RWPE1 (cell line): ENCODE measurements around the gene MYOD1.

Experiments
- CTCF ChIA-PET: fragments of 350-600 bp; sonication (Branson Sonifier 250); formaldehyde crosslinking; extraction: SDS; loops from one replicate; lab custom pipeline; 2021; lab: Yijun Ruan, JAX
- POLR2A ChIA-PET: fragments of 400-600 bp; formaldehyde crosslinking; extraction: SDS; loops from one replicate; lab custom pipeline; 2020; ENCODE audit warnings: antibody characterized with exemption; ENCODE audit not compliant: low non-redundant PET; lab: Yijun Ruan, JAX
- DNase-seq: peaks from one replicate; pipeline ENCODE4 v3.0.0; 2012; ENCODE audit warnings: low spot score
- H3K27ac ChIP-seq: fragments of 450-650 bp; 2 replicates; pipeline ENCODE4 v1.5.1; 2017
- TF ChIP-seq, protein P1 (sequence below): fragments of 450-650 bp; conservative IDR thresholded peaks from 2 replicates; pipeline ENCODE4 v1.5.1; 2017; ENCODE audit warnings: low read depth, mild to moderate bottlenecking

The MYOD1 gene

DNA sequence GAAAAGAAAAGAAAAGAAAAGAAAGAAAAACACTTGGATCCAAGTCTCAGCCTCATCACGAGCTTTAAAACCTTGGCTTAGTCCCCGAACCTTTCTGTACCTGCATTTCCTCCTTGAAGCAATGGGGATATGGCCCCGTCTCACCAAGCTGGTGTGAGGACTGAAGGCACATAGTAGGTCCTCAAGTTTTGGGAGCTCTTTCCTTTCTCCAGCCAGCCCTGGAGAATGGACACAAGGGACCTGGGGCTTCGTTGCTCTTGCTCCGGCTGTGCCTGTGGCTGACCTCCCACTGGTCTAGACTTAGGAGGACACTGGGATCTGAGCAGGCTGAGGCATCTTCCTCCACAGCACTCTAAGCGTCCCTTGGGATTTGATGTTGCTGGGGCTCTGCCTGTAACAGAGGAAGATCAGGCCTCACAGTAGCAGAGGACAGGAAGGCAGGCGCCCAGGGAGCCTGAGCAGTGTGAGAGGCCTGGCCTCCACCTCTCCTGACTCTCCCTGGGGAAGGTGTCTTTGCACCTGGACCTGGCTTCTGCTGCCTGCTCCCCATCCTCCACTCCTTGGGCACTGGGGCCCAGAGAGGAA is 48.0 kb downstream of the MYOD1 start:
- POLR2A ChIA-PET = no interaction called here
- H3K27ac ChIP-seq = no peak overlapping the region
- TF ChIP-seq, protein P1, sequence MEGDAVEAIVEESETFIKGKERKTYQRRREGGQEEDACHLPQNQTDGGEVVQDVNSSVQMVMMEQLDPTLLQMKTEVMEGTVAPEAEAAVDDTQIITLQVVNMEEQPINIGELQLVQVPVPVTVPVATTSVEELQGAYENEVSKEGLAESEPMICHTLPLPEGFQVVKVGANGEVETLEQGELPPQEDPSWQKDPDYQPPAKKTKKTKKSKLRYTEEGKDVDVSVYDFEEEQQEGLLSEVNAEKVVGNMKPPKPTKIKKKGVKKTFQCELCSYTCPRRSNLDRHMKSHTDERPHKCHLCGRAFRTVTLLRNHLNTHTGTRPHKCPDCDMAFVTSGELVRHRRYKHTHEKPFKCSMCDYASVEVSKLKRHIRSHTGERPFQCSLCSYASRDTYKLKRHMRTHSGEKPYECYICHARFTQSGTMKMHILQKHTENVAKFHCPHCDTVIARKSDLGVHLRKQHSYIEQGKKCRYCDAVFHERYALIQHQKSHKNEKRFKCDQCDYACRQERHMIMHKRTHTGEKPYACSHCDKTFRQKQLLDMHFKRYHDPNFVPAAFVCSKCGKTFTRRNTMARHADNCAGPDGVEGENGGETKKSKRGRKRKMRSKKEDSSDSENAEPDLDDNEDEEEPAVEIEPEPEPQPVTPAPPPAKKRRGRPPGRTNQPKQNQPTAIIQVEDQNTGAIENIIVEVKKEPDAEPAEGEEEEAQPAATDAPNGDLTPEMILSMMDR = no peak
- DNase-seq = no peak
- CTCF ChIA-PET = interaction anchor here (0.7 kb wide), 1 partner anchor 1067 kb away, joined by 5 read pairs; no protein-coding TSS in a partner anchor

DNA sequence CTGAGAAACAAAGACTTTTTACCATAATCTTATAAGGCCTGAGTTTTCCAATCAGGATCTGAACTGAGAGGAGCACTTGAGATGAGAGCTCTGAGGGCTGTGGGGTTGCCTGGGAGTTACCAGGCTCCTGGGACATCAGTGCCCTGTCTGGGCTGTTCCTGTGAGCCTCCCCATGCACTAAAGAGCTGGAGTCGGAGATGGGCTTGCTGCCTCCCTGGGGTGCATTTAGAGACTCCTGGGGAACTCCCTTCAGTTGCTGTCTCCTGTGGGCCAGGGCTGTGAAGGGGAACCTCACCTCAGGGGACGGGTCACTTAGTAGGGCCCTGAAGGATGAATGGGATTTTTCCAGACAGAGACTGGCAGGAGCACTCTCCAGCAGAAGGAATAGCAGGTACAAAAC is 48.5 kb downstream of the MYOD1 start:
- no peak for DNase-seq
- TF ChIP-seq, protein P1 = no peak
- POLR2A ChIA-PET = no interaction called here
- no peak overlapping the region for H3K27ac ChIP-seq
- CTCF ChIA-PET = no interaction called here

- H3K27ac ChIP-seq = no peak overlapping the region
- POLR2A ChIA-PET = no interaction called here
- CTCF ChIA-PET = interaction anchor here (0.7 kb wide), 1 partner anchor 204 kb away, joined by 4 read pairs; no protein-coding TSS in a partner anchor
- DNase-seq = no peak
- TF ChIP-seq, protein P1 = no peak
Measured at GRCh38 chr11:17768547-17768946, 49.2 kb downstream of the MYOD1 start.

- POLR2A ChIA-PET = no interaction called here
- no peak overlapping the region for H3K27ac ChIP-seq
- TF ChIP-seq, protein P1 = no peak
- CTCF ChIA-PET = interaction anchor here (0.6 kb wide), 1 partner anchor 26 kb away, joined by 3 read pairs; no protein-coding TSS in a partner anchor
- DNase-seq = no peak
Measured at GRCh38 chr11:17769218-17769617, 49.8 kb downstream of the MYOD1 start.

DNA sequence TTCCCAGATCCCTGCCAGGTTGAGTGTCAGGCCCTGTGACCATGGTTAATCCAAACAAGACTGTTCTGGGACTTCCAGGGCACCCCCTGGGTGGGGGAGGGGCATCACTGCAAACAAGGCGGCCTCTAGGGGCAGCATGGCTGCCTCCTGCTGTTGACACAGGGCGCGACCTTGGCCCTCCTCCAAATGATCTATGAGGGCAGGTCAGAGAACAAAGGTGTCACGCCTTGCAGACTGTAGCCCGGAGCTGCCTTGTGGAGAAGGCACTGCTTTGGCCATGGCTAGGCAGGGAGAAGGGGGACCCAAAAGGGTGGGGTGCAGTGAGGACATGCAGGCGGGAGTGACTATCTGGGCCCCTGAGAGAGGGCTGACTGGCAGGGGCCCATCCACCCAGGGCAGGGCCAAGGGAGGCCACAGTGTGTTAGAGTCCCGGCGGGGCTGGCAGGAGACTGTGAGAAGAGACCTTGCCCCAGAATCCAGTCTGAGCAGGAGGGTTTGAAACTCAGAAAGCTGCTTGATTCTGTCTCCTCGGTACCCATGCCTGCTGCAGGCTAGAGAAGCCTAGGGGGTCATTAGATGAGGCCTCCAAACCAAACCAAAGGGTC is 50.8 kb downstream of the MYOD1 start:
- CTCF ChIA-PET = interaction anchor here (0.9 to 1.5 kb wide), 5 partner anchors 17 to 203 kb away, joined by 3 to 7 read pairs (median 5); no protein-coding TSS in a partner anchor
- POLR2A ChIA-PET = no interaction called here
- no peak for DNase-seq
- TF ChIP-seq, protein P1 = no peak
- no peak overlapping the region for H3K27ac ChIP-seq

- ChIA-PET CTCF (interaction anchor here (0.9 to 1.5 kb wide), 6 partner anchors 16 to 209 kb away, joined by 3 to 7 read pairs (median 4); no protein-coding TSS in a partner anchor), POLR2A (no interaction called here)
- no peak for DNase-seq
Measured at GRCh38 chr11:17770917-17771316, 51.5 kb downstream of the MYOD1 start.

More at GRCh38 chr11:17770917-17771316, 51.5 kb downstream of the MYOD1 start:
- no peak overlapping the region for H3K27ac ChIP-seq
- TF ChIP-seq, protein P1 = no peak
